HG03025 (cell line): ENCODE measurements around the gene TRIM45.
"Not testable (repeated sequence)": the region's sequence is repeated elsewhere in the genome, so short reads cannot be mapped to it uniquely, and the experiment has no call there.

Source experiments
- ATAC-seq: cut with Tn5 transposase; IDR thresholded peaks from one replicate; pipeline ENCODE4 v1.9.1; 2021; ENCODE audit warnings: mild to moderate bottlenecking, moderate library complexity; ENCODE audit not compliant: unreplicated experiment, low FRiP score

The TRIM45 gene, protein sequence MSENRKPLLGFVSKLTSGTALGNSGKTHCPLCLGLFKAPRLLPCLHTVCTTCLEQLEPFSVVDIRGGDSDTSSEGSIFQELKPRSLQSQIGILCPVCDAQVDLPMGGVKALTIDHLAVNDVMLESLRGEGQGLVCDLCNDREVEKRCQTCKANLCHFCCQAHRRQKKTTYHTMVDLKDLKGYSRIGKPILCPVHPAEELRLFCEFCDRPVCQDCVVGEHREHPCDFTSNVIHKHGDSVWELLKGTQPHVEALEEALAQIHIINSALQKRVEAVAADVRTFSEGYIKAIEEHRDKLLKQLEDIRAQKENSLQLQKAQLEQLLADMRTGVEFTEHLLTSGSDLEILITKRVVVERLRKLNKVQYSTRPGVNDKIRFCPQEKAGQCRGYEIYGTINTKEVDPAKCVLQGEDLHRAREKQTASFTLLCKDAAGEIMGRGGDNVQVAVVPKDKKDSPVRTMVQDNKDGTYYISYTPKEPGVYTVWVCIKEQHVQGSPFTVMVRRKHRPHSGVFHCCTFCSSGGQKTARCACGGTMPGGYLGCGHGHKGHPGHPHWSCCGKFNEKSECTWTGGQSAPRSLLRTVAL

GRCh38 chr1:117121589-117122329, at the start of gene TRIM45:
TRIM45 (minus strand) TSS chr1:117121749; CDS start chr1:117121201, 548 bp downstream.
- peak; percentile 90 for ATAC-seq

- ATAC-seq: no peak
Measured at GRCh38 chr1:117169871-117170596, 48.5 kb upstream of the TRIM45 start.

DNA sequence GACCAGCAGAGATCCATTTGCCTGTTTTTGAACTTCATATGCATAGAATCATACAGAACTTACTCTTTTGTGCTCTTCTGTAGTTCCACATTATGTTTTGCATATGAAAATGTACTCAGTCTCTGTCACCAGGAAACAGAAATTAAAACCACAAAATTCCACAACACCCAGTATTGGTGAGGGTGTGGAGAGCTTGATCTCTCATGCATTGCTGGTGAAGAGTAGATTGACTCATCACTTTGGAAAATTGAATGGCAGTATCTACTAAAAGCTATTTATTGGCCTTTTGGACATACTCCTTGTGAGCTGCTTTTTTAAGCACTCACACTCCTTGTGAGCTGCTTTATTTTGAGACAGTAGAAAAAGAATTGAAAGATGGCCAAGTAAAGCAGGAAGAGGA, 45.9 kb upstream of the TRIM45 start:
- no peak for ATAC-seq

GRCh38 chr1:117166076-117166475, 44.5 kb upstream of the TRIM45 start:
- ATAC-seq: no peak

DNA sequence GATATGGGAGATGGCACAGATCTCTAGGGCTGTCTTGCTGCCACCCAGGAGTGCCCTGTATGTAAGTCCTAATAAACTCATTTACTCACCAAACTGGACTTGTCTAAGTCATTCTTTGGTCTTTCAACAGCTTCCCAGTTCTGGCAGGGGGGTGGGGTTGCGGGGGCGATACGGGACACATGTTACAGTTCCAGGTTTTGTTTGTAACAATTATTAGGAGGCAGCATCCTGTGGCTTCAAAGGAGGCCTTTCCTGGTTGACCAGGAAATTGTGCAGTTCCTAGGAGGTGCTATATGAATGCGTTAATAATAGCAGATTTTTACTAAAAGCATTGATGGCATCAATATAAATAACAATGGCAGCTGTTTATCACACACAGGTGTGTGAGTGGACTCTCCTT, 42.7 kb upstream of the TRIM45 start:
- ATAC-seq: no peak

GRCh38 chr1:117162816-117163215, 41.3 kb upstream of the TRIM45 start:
- ATAC-seq: no peak

- ATAC-seq: no peak
Measured at GRCh38 chr1:117161887-117162286, 40.3 kb upstream of the TRIM45 start.

DNA sequence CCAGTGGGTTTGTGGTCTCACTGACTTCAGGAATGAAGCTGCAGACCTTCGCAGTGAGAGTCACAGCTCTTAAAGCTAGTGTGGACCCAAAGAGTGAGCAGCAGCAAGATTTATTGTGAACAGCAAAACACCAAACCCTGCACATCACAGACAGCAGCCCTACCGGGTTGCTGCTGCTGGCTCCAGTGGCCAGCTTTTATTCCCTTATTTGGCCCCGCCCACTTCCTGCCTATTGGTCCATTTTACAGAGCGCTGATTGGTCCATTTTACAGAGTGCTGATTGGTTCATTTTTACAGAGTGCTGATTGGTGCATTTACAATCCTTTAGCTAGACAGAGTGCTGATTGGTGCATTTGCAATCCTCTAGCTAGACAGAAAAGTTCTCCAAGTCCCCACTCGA, 29.8 kb upstream of the TRIM45 start:
- ATAC-seq: not testable (repeated sequence)

- ATAC-seq: no peak
Measured at GRCh38 chr1:117150316-117150715, 28.8 kb upstream of the TRIM45 start.

- ATAC-seq: no peak
Measured at GRCh38 chr1:117147856-117148588, 26.5 kb upstream of the TRIM45 start.

GRCh38 chr1:117147341-117147831, 25.8 kb upstream of the TRIM45 start:
- no peak for ATAC-seq

DNA sequence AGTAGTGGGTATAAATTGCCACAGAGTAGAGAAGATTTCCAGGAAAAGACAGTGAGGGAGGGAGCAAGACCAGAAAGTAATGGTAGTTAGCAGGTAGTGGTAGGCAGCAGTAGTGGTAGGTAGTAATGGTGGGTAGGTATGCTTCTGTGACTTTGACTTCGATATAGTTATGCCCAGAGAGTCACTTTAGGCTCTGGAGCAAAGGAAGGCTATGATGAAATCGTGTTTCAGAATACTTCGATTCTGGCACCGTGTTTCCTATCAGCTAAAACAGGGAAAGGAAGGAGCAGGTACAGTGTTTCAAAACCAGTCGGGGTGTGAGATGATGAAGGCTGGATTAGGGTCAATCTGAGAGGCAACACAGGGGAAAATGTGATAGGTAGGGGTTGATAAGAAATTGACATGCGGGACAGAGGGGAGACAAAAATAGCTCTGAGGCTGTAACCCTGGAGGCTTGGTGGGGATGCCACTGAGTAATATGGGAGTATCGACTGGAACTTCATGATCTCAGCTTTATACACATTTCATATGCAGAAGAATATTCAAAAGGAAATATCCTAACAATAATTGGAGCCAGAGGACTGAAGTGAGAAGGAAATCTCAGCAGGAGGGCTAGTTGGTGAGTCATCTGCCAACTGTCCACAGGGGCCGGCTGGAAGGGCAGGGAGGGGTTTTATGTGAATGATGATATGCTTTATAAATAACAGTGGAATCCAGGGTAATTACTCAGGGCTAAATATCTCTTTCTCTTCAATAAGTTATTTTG, 25.2 kb upstream of the TRIM45 start:
- ATAC-seq: no peak

DNA sequence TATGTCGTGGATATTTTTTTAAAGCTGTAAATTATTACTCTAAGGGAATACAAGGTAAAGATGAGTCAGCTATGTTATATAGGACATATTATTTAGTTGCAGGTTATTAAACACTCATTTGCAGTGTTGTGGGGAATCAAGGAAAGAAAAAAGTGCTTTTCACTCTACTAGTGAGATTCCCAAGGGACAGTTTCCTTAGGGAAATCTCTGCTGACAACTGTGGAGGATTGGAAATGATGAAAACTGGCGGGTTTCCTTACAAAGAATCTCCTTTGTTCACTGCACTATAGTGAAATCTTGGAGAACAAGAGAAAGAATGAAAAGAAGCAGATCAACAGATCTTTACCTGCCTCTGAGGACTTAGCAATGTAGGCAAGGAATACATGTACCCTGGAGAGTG, 24.5 kb upstream of the TRIM45 start:
- ATAC-seq: no peak

DNA sequence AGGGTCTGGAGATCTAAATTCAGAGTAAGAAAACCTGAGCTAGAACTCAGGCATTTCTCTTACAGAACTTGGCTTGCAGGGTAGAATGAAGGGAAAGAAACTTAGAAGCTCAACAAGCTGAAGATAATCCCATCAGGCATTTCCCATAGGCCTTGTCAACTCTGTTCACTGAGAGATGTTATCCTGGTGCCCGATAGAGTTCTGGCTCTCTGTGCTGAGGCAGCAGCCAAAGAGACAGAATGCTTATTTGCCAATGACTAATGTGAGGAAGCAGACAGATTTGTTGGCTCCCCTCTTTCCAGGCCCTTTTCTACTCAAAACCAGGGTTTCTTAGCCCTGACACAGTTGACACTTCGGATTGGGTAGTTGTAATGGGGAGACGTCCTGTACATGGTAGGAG, 22.3 kb upstream of the TRIM45 start:
- no peak for ATAC-seq

DNA sequence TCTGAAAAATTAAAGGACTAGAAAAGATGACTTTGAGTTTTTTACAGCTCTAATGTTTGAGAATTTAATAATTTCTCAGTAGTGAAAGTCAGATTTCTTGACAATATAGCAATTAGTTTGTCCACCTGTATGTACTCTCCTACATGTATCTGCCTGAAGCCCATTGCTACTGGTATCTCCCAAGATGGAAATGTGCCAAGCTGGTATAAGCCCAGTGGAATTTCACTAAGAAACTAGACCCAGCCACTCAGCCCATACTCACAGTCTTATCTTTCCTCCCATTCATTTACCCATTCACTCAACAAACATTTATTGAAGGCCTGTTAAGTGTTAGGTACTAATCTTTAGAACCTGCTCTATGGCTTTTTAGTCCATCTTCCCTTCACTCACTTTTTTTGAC, 21.6 kb upstream of the TRIM45 start:
- ATAC-seq: no peak

DNA sequence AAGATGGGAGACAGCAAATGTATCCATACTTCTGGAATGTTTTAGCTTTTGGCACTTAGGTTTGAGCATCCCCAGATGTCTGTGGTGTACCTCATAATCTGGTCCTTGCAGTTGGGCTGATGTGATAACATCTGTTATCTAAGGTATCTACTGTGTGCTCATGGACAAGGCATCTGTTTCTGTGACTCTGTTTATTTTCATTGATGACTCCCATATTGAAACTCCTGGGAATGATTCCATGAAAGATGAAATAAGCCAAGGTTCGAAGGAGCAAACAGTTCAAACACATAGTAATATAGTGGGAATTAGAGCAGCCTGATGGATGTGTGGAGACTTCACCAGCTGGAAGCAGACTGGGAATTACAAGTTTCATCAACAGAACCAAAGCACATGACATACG, 20.7 kb upstream of the TRIM45 start:
- no peak for ATAC-seq

- no peak for ATAC-seq
Measured at GRCh38 chr1:117138561-117138960, 17.0 kb upstream of the TRIM45 start.

DNA sequence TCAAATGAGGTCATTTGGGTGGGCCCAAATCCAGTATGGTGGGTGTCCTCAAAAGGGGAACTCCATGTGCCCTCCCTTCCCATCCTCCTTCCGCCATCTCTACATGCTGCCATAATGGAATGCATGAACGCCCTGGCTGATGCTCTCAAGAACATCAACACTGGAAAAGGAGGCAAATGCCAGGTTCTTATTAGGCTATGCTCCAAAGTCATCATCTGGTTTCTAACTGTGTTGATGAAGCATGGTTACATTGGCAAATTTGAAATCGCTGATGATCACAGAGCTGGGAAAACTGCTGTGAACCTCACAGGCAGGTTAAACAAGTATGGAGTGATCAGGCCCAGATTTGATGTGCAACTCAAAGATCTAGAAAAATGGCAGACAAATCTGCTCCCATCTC, 16.6 kb upstream of the TRIM45 start:
- no peak for ATAC-seq

- no peak for ATAC-seq
Measured at GRCh38 chr1:117137281-117137855, 15.8 kb upstream of the TRIM45 start.
